H9 (cell line): Measurements from ENCODE around the gene CTDNEP1. TPM values are rescaled to one million over a fixed set of nuclear protein-coding genes. Genes with fewer than 3 reads are reported as not detected.

Experiments
- DNase-seq: peaks from one replicate; pipeline ENCODE4 v3.0.0-alpha.2; 2017
- H2AFZ ChIP-seq: one replicate; pipeline ENCODE4 v1.6.1; 2013; ENCODE audit warnings: mild to moderate bottlenecking, low read length, control low read depth, moderate library complexity
- H2AK5ac ChIP-seq: 2 replicates; pipeline ENCODE4 v1.6.1; 2013; ENCODE audit warnings: low read length, control low read depth, mixed read lengths; ENCODE audit not compliant: insufficient read length
- H2BK120ac ChIP-seq: one replicate; pipeline ENCODE4 v1.6.1; 2013; ENCODE audit warnings: low read depth, mild to moderate bottlenecking, low read length, control low read depth, inconsistent platforms; ENCODE audit not compliant: poor library complexity, severe bottlenecking
- H2BK12ac ChIP-seq: 2 replicates; pipeline ENCODE4 v1.6.1; 2013; ENCODE audit warnings: low read length, control low read depth, mixed read lengths, low read depth; ENCODE audit not compliant: insufficient read length
- H2BK15ac ChIP-seq: 2 replicates; pipeline ENCODE4 v1.6.1; 2013; ENCODE audit warnings: low read depth, low read length, control low read depth
- H2BK20ac ChIP-seq: one replicate; pipeline ENCODE4 v1.6.1; 2013; ENCODE audit warnings: low read depth, mild to moderate bottlenecking, low read length, control low read depth, inconsistent platforms; ENCODE audit not compliant: poor library complexity, severe bottlenecking
- H2BK5ac ChIP-seq: 2 replicates; pipeline ENCODE4 v1.6.1; 2013; ENCODE audit warnings: low read length, control low read depth, mixed read lengths; ENCODE audit not compliant: insufficient read length
- H3K14ac ChIP-seq: 2 replicates; pipeline ENCODE4 v1.6.1; 2013; ENCODE audit warnings: low read length, control low read depth; ENCODE audit not compliant: insufficient read depth
- H3K18ac ChIP-seq: 2 replicates; pipeline ENCODE4 v1.6.1; 2013; ENCODE audit warnings: low read depth, mild to moderate bottlenecking, mixed read lengths, low read length, control low read depth; ENCODE audit not compliant: insufficient read length
- H3K23ac ChIP-seq: 2 replicates; pipeline ENCODE4 v1.6.1; 2013; ENCODE audit warnings: low read length, control low read depth, mixed read lengths, low read depth; ENCODE audit not compliant: insufficient read length
- H3K23me2 ChIP-seq: 2 replicates; pipeline ENCODE4 v1.6.1; 2013; ENCODE audit warnings: low read depth, mild to moderate bottlenecking, mixed read lengths, low read length, control low read depth; ENCODE audit not compliant: insufficient read length, poor library complexity, severe bottlenecking
- H3K27ac ChIP-seq: 2 replicates; pipeline ENCODE4 v1.5.1; 2013; ENCODE audit warnings: low read length, control low read depth, mixed read lengths, low read depth; ENCODE audit not compliant: insufficient read length
- H3K27me3 ChIP-seq: 2 replicates; pipeline ENCODE4 v1.6.1; 2013; ENCODE audit warnings: low read length, control low read depth, inconsistent platforms; ENCODE audit not compliant: insufficient read depth
- H3K4ac ChIP-seq: 2 replicates; pipeline ENCODE4 v1.6.1; 2013; ENCODE audit warnings: low read depth, mild to moderate bottlenecking, control low read depth, inconsistent platforms, low read length, moderate library complexity
- H3K4me1 ChIP-seq: 2 replicates; pipeline ENCODE4 v1.6.1; 2013; ENCODE audit warnings: low read length, control low read depth, inconsistent platforms; ENCODE audit not compliant: insufficient read depth
- H3K4me2 ChIP-seq: 2 replicates; pipeline ENCODE4 v1.6.1; 2013; ENCODE audit warnings: low read length, control low read depth, mixed read lengths; ENCODE audit not compliant: insufficient read length, insufficient read depth
- H3K56ac ChIP-seq: 2 replicates; pipeline ENCODE4 v1.6.1; 2013; ENCODE audit warnings: low read depth, mild to moderate bottlenecking, mixed read lengths, low read length, control low read depth; ENCODE audit not compliant: insufficient read length
- H3K79me1 ChIP-seq: 2 replicates; pipeline ENCODE4 v1.6.1; 2013; ENCODE audit warnings: low read depth, mild to moderate bottlenecking, moderate library complexity, low read length, control low read depth, inconsistent platforms; ENCODE audit not compliant: insufficient read depth, poor library complexity, severe bottlenecking
- H3K79me2 ChIP-seq: 2 replicates; pipeline ENCODE4 v1.6.1; 2013; ENCODE audit warnings: low read length, control low read depth, inconsistent platforms; ENCODE audit not compliant: insufficient read depth
- H3K9ac ChIP-seq: 2 replicates; pipeline ENCODE4 v1.6.1; 2013; ENCODE audit warnings: low read length, control low read depth, mixed read lengths; ENCODE audit not compliant: insufficient read length; ENCODE audit errors: extremely low read depth
- H3K9me3 ChIP-seq: one replicate; pipeline ENCODE4 v1.6.1; 2013; ENCODE audit warnings: low read depth, low read length, inconsistent platforms; ENCODE audit not compliant: control insufficient read depth
- H3T11ph ChIP-seq: one replicate; pipeline ENCODE4 v1.6.1; 2013; ENCODE audit warnings: mild to moderate bottlenecking, low read length, control low read depth, inconsistent platforms
- H4K20me1 ChIP-seq: one replicate; pipeline ENCODE4 v1.6.1; 2013; ENCODE audit not compliant: control insufficient read depth, insufficient read length, insufficient read depth
- H4K5ac ChIP-seq: 2 replicates; pipeline ENCODE4 v1.6.1; 2013; ENCODE audit warnings: low read depth, mild to moderate bottlenecking, mixed read lengths, low read length, control low read depth; ENCODE audit not compliant: insufficient read length
- H4K8ac ChIP-seq: replicated peaks from 2 replicates; pipeline ENCODE4 v1.6.1; 2013; ENCODE audit warnings: low read length, control low read depth, mixed read lengths, low read depth; ENCODE audit not compliant: insufficient read length
- H4K91ac ChIP-seq: 2 replicates; pipeline ENCODE4 v1.6.1; 2013; ENCODE audit warnings: low read depth, mild to moderate bottlenecking, moderate library complexity, mixed read lengths, low read length, control low read depth; ENCODE audit not compliant: insufficient read length
- H3K27ac Mint-ChIP-seq, 3 experiments: 2 replicates in 2 of 3; 3 replicates in 1 of 3; pipeline ENCODE4 v1.8.0; 2020 to 2021; ENCODE audit warnings: mixed read lengths in 3 of 3, mild to moderate bottlenecking in 1 of 3, moderate library complexity in 1 of 3
- H3K27me3 Mint-ChIP-seq: 2 replicates; pipeline ENCODE4 v1.8.0; 2021; ENCODE audit warnings: low read depth, mild to moderate bottlenecking, moderate library complexity, mixed read lengths
- H3K36me3 Mint-ChIP-seq, 3 experiments: 2 replicates in 2 of 3; 3 replicates in 1 of 3; pipeline ENCODE4 v1.8.0; 2020 to 2021; ENCODE audit warnings: low read depth in 3 of 3, mixed read lengths in 3 of 3; ENCODE audit not compliant: insufficient read depth in 1 of 3
- H3K4me1 Mint-ChIP-seq, 2 experiments: 2 replicates each; pipeline ENCODE4 v1.8.0; 2020; ENCODE audit warnings: mixed read lengths in 2 of 2
- H3K4me3 Mint-ChIP-seq, 2 experiments: 2 replicates in 1 of 2; 3 replicates in 1 of 2; pipeline ENCODE4 v1.8.0; 2020 to 2021; ENCODE audit warnings: mild to moderate bottlenecking in 2 of 2, mixed read lengths in 2 of 2, moderate library complexity in 1 of 2
- H3K9me3 Mint-ChIP-seq, 2 experiments: 2 replicates in 1 of 2; 3 replicates in 1 of 2; pipeline ENCODE4 v1.8.0; 2020; ENCODE audit warnings: mild to moderate bottlenecking in 2 of 2, mixed read lengths in 2 of 2, moderate library complexity in 1 of 2
- CTCF ChIP-seq: fragments of 200-600 bp; sonication (generic); conservative IDR thresholded peaks from 3 replicates; pipeline ENCODE4 v1.8.0; 2021; ENCODE audit warnings: antibody characterized with exemption, mild to moderate bottlenecking
- WGBS: extraction: QIAGEN DNeasy Blood & Tissue Kit; methylation state at CpG from one replicate; pipeline ENCODE4 v1.1.7; 2013; ENCODE audit warnings: missing lambda C conversion rate, low lambda C conversion rate, mixed read lengths; ENCODE audit not compliant: insufficient read length; ENCODE audit errors: extremely low coverage; 5-methylcytosine and 5-hydroxymethylcytosine counted together
- total RNA-seq: library from RNA; stranded (reverse); gene quantifications from 2 replicates; pipeline ENCODE4 v1.2.1, GENCODE V29; 2021

The CTDNEP1 gene
- total RNA-seq, 1 experiment from 2014 or later = 134 TPM

DNA sequence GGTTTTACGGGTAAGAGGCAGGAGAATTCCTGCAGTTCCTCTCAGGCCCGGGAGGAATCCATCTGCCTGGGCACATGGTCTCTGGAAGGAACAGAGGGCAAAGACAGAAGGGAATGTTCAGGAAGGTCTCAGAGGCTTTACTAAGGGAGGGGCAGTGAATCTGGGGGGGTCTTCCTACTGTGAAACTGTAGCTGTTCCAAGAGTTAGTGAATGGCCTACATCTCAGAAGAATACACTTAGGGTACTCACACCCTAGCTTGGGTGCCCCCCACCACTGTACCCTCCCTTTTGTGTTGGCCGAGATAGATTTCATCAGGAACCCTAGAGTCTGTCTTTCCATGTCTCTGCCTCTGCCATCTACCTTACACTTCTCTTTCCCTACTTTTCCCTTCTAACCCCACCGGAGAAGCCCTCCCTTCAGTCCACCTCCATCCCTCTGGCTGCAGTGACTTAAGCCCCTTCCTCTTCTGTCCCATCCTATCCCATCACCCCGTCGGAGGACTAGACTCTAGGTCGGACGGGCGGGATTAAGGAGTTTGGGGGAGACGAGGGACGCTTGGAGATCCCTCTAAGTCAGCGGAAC lies 32.2 kb downstream of the CTDNEP1 start:
- DNase-seq = no peak
- H3K23me2 ChIP-seq = peaks cover 23% of the 10 kb centered on the region
- no peak overlapping the region for H4K8ac ChIP-seq
- no peaks in the 10 kb centered on the region for H3K79me1 ChIP-seq
- H3K9ac ChIP-seq = no peak overlapping the region
- no peak overlapping the region for H2BK15ac ChIP-seq
- no peak overlapping the region for H2BK20ac ChIP-seq
- no peak overlapping the region for H4K91ac ChIP-seq
- Mint-ChIP-seq H3K4me1 (peaks cover 52 to 54% of the 10 kb centered on the region in 2 experiments), H3K27ac (peak overlapping the region in 1 of 3 experiments; percentile 24; a peak in 2 of 7 replicates), H3K4me3 (peak overlapping the region; percentile 95 to 97), H3K9me3 (no peaks in the 10 kb centered on the region; a peak in 1 of 5 replicates), H3K36me3 (peaks cover 15 to 41% (median 32%) of the 10 kb centered on the region in 3 experiments; a peak in 6 of 7 replicates), H3K27me3 (peaks cover 1% of the 10 kb centered on the region; the same call in 1 of the 2 replicates)
- H3K23ac ChIP-seq = no peak overlapping the region
- no peak for TF ChIP-seq CTCF
- H4K20me1 ChIP-seq = no peaks in the 10 kb centered on the region
- H3K56ac ChIP-seq = no peak overlapping the region
- peak overlapping the region; percentile 27 for H3K18ac ChIP-seq
- H3K14ac ChIP-seq = no peak overlapping the region
- H3K27ac ChIP-seq = no peak overlapping the region
- no peak overlapping the region for H2AK5ac ChIP-seq
- H2AFZ ChIP-seq = no peak overlapping the region
- H4K5ac ChIP-seq = no peak overlapping the region
- WGBS = no CpG with 5 or more reads among the region's 12 CpGs
- no peaks in the 10 kb centered on the region; the same call in 1 of the 2 replicates for H3K4me1 ChIP-seq
- H2BK5ac ChIP-seq = no peak overlapping the region
- no peak overlapping the region for H2BK120ac ChIP-seq
- H3K27me3 ChIP-seq = no peaks in the 10 kb centered on the region
- no peak overlapping the region for H3K4ac ChIP-seq
- no peaks in the 10 kb centered on the region for H3K9me3 ChIP-seq
- H3K4me2 ChIP-seq = peak overlapping the region; percentile 84
- no peaks in the 10 kb centered on the region for H3K79me2 ChIP-seq
- no peak overlapping the region for H2BK12ac ChIP-seq
- no peak overlapping the region for H3T11ph ChIP-seq
